IPS-18a (cell line): Measurements from ENCODE around the gene TNS2.
A peak's percentile ranks its signal among the peaks of the same experiment; 100 is the strongest.
"Not testable (repeated sequence)": the region's sequence is repeated elsewhere in the genome, so short reads cannot be mapped to it uniquely, and the experiment has no call there.

Experiments
- H3K27ac ChIP-seq: one replicate; pipeline ENCODE4 v1.5.1; 2013; ENCODE audit warnings: low read length
- H3K27me3 ChIP-seq: one replicate; pipeline ENCODE4 v1.6.1; 2013; ENCODE audit warnings: mild to moderate bottlenecking, low read length; ENCODE audit not compliant: control insufficient read depth, insufficient read depth
- H3K36me3 ChIP-seq: one replicate; pipeline ENCODE4 v1.6.1; 2013; ENCODE audit warnings: low read depth, low read length; ENCODE audit not compliant: control insufficient read depth
- H3K4me1 ChIP-seq: one replicate; pipeline ENCODE4 v1.6.1; 2013; ENCODE audit warnings: low read depth, low read length; ENCODE audit not compliant: control insufficient read depth
- H3K4me3 ChIP-seq: one replicate; pipeline ENCODE4 v1.5.1; 2013; ENCODE audit warnings: low read length
- H3K9ac ChIP-seq: one replicate; pipeline ENCODE4 v1.6.1; 2013; ENCODE audit warnings: mild to moderate bottlenecking, low read length, moderate library complexity
- H3K9me3 ChIP-seq: one replicate; pipeline ENCODE4 v1.6.1; 2013; ENCODE audit warnings: low read depth, low read length; ENCODE audit not compliant: control insufficient read depth

The TNS2 gene

GRCh38 chr12:53078425-53079225 lies 28.8 kb downstream of the TNS2 start:
- Histone ChIP-seq H3K4me3 (peak overlapping the region; percentile 61), H3K27me3 (peaks cover 17% of the 10 kb centered on the region), H3K9me3 (no peaks in the 10 kb centered on the region), H3K27ac (peak overlapping the region; percentile 17), H3K36me3 (no peaks in the 10 kb centered on the region), H3K9ac (peak overlapping the region; percentile 26), H3K4me1 (no peaks in the 10 kb centered on the region)

GRCh38 chr12:53079226-53080117 lies 29.6 kb downstream of the TNS2 start, which contains the start of gene SPRYD3:
Gene SPRYD3 (minus strand): TSS chr12:53079390. CDS start chr12:53079333, 57 bp downstream.
- Histone ChIP-seq H3K36me3 (no peaks in the 10 kb centered on the region), H3K27ac (peak within 1 kb of the TSS; percentile 17), H3K9me3 (no peaks in the 10 kb centered on the region), H3K4me3 (peak within 1 kb of the TSS; percentile 62), H3K9ac (peak within 1 kb of the TSS; percentile 37), H3K27me3 (peaks cover 17% of the 10 kb centered on the region), H3K4me1 (no peaks in the 10 kb centered on the region)

GRCh38 chr12:53082637-53083175 lies 32.8 kb downstream of the TNS2 start:
- peaks cover 24% of the 10 kb centered on the region for H3K27me3 ChIP-seq
- no peaks in the 10 kb centered on the region for H3K4me1 ChIP-seq
- H3K36me3 ChIP-seq, result no peaks in the 10 kb centered on the region
- H3K4me3 ChIP-seq, result no peak overlapping the region
- no peak overlapping the region for H3K9ac ChIP-seq
- H3K9me3 ChIP-seq, result no peaks in the 10 kb centered on the region
- no peak overlapping the region for H3K27ac ChIP-seq

- no peaks in the 10 kb centered on the region for H3K36me3 ChIP-seq
- no peaks in the 10 kb centered on the region for H3K9me3 ChIP-seq
- no peak overlapping the region for H3K9ac ChIP-seq
- no peaks in the 10 kb centered on the region for H3K4me1 ChIP-seq
- no peak overlapping the region for H3K27ac ChIP-seq
- peaks cover 11% of the 10 kb centered on the region for H3K27me3 ChIP-seq
- H3K4me3 ChIP-seq, result no peak overlapping the region
These were observed 36.5 kb downstream of the TNS2 start for GRCh38 chr12:53086361-53086760.

- Histone ChIP-seq H3K27me3 (peaks cover 7% of the 10 kb centered on the region), H3K9ac (no peak overlapping the region), H3K4me1 (no peaks in the 10 kb centered on the region)
These were observed 40.2 kb downstream of the TNS2 start for GRCh38 chr12:53090105-53090504.

GRCh38 chr12:53090554-53090953 lies 40.7 kb downstream of the TNS2 start:
- Histone ChIP-seq H3K9me3 (no peaks in the 10 kb centered on the region), H3K4me1 (no peaks in the 10 kb centered on the region), H3K27ac (no peak overlapping the region), H3K27me3 (peaks cover 7% of the 10 kb centered on the region), H3K36me3 (no peaks in the 10 kb centered on the region), H3K4me3 (no peak overlapping the region), H3K9ac (no peak overlapping the region)

More at GRCh38 chr12:53090105-53090504, 40.2 kb downstream of the TNS2 start:
- no peak overlapping the region for H3K27ac ChIP-seq
- no peak overlapping the region for H3K4me3 ChIP-seq
- no peaks in the 10 kb centered on the region for H3K36me3 ChIP-seq
- no peaks in the 10 kb centered on the region for H3K9me3 ChIP-seq

GRCh38 chr12:53091756-53092155 lies 41.9 kb downstream of the TNS2 start:
- H3K9me3 ChIP-seq, result no peaks in the 10 kb centered on the region
- H3K27me3 ChIP-seq, result peaks cover 17% of the 10 kb centered on the region
- no peak overlapping the region for H3K9ac ChIP-seq
- H3K27ac ChIP-seq, result no peak overlapping the region
- no peak overlapping the region for H3K4me3 ChIP-seq
- H3K36me3 ChIP-seq, result no peaks in the 10 kb centered on the region
- H3K4me1 ChIP-seq, result peaks cover 9% of the 10 kb centered on the region

- Histone ChIP-seq H3K36me3 (no peaks in the 10 kb centered on the region), H3K9ac (no peak overlapping the region), H3K4me1 (peaks cover 17% of the 10 kb centered on the region), H3K27me3 (peaks cover 32% of the 10 kb centered on the region), H3K4me3 (no peak overlapping the region), H3K27ac (no peak overlapping the region), H3K9me3 (no peaks in the 10 kb centered on the region)
These were observed 44.0 kb downstream of the TNS2 start for GRCh38 chr12:53093777-53094393.

GRCh38 chr12:53094394-53094787 lies 44.5 kb downstream of the TNS2 start:
- Histone ChIP-seq H3K4me1 (peaks cover 22% of the 10 kb centered on the region), H3K9ac (no peak overlapping the region), H3K36me3 (no peaks in the 10 kb centered on the region), H3K27ac (no peak overlapping the region), H3K27me3 (peaks cover 36% of the 10 kb centered on the region), H3K4me3 (no peak overlapping the region), H3K9me3 (no peaks in the 10 kb centered on the region)

- H3K36me3 ChIP-seq, H3K9ac ChIP-seq, H3K4me3 ChIP-seq, H3K27ac ChIP-seq, H3K9me3 ChIP-seq: not testable (repeated sequence)
- H3K4me1 ChIP-seq, result peaks cover 22% of the 10 kb centered on the region
- H3K27me3 ChIP-seq, result peaks cover 36% of the 10 kb centered on the region
These were observed 45.1 kb downstream of the TNS2 start for GRCh38 chr12:53094796-53095595.
